Measurements from ENCODE around the gene OR2C3.
A peak's percentile ranks its signal among the peaks of the same experiment; 100 is the strongest.
"Not testable (repeated sequence)": the region's sequence is repeated elsewhere in the genome, so short reads cannot be mapped to it uniquely, and the experiment has no call there.

Gene OR2C3

DNA sequence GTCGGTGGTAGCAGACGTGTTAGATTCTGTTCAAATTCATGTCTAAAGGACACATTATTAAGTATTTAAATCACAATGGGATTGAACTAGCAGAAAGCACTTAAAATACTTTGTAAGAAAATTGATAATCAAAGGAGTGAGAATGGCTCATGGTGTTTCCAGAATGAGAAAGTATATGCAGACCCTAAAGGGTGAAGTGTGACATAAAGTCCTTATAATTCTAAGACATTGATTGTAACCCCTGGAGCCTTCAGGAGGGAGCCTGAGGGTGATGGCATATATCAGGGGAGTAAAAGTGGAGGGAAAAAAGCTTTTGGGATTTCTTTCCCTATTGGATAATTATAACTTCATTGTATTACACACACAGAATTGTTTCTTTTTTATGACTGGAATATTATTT, at the start of gene OR2C3:
OR2C3 (minus strand) TSS at position 101 of the 400 bp plus-strand sequence. CDS start 3,929 bp downstream, outside the sequence.
- no peak for DNase-seq

- no peak for DNase-seq
Measured at GRCh38 chr1:247578946-247579460, 42.8 kb upstream of the OR2C3 start.

GRCh38 chr1:247576514-247576913, 40.3 kb upstream of the OR2C3 start:
- DNase-seq: no peak

GRCh38 chr1:247574664-247575063, 38.4 kb upstream of the OR2C3 start:
- no peak for DNase-seq

DNA sequence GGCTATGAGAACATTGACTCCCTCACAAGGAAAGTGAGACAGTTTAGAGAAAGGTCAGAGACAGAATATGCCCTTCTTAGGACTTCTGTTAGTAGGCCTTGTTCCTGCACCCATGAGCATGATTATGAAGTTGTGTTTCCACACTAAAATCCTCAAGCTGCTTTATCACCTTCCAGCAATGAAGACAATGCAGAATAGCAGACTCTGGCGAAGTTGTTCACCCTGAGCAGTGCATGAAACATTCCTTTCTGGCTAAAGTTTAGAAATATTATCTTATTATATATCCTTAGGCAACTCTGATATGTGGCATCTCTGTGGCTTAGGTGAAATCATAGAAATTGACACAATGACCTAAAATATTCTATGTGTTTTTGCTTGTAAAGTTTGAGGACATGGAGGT, 38.0 kb upstream of the OR2C3 start:
- DNase-seq: no peak

GRCh38 chr1:247562198-247562597, 26.0 kb upstream of the OR2C3 start:
- DNase-seq: no peak

DNA sequence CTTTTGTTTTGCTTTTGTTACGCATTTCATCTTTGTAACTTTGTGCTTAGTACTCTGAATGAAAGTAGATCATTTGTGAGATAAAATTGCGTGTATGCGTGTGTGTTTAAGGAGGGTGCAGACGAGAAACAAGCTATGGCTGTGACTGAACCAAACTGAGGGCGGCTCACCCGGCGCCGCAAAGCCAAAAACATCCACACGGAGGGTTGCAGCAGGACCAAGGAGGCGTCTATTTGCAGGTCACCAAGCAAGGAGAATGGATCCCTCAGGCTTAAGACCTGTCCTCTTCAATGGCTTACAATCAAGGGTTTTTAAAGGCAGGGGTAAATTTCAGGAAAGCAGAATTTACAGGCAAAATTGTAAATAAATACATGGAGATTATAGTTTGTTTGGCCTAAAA, 25.5 kb upstream of the OR2C3 start:
- no peak for DNase-seq

DNA sequence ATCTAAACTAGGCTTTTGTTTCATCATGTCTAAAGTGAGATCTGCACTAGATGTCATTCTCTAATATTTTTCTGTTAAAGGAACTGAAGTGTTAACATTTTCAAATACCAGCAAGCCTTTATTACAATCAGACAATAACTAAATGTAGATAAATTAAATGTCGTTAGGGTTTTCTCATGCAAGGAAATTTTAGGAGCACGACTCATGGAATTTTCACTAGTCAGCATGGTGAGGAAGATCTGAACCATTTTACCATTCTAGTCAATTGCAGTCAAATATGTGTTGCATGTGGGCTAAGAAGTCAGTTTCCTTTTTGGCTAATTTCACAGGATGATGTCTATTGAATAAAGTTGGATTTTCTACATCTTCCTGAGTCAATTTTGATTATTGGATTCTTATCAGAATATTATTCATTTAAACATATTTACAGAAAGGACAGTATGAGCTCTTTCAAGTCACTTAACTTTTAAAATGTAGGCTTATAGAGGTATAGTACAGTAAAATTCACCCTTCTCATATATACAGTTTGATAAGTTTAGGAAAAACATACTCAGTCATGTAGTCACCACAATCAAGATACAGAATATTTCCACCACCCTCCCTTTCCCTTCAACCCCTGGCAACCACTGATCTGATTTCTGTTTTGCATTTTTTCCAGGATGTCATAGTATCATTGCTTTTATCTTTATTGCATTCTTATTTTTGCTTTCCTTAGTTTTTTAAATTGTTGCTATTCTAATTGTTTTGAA, 21.9 kb upstream of the OR2C3 start:
- peak; percentile 60 for DNase-seq

DNA sequence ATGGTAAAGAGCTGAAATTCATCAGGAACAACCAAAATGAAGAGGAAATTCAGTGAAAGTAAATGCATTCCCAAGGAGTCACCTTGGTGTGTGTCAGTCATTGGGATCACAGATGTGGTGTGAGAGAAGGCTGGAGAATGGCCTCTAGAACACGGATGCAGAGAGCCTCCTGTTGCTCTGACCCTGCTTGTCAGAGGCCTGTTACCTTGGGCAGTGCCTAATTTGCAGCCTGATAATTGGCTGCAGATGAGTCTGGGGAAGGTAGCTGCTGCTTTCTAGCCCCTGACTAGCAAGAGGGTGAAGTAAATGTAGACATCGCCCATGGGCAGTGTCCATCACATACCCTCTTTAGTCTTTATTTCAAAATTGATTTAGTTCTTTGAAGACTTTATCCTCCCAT, 16.0 kb upstream of the OR2C3 start:
- DNase-seq: no peak

GRCh38 chr1:247551721-247552120, 15.5 kb upstream of the OR2C3 start:
- DNase-seq: peak; percentile 68

GRCh38 chr1:247548769-247549182, 12.5 kb upstream of the OR2C3 start, which contains the start of gene GCSAML:
TSS of gene GCSAML (plus strand) at chr1:247549134. CDS start at chr1:247549192, 58 bp downstream.
- no peak for DNase-seq

- no peak for DNase-seq
Measured at GRCh38 chr1:247548092-247548491, 11.9 kb upstream of the OR2C3 start.

DNA sequence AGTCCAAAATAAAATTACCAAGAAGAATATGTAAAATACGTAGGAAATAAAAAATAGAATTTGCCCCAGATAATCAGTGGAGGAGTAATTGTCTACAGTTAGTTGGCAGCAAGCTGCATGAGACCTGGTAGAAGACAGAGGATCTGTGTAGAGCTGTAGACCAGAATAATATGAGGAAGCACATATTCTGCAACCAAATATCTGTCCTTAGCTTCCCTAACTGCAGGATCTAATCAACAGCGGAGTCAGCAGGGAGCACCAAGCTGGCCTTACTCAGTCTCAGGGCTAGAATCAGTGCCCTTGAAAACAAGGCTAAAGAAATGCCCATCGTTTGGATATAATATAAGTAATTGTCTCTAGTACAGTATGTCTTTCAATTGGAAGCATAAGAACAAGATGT, 6.6 kb upstream of the OR2C3 start:
- DNase-seq: no peak

DNA sequence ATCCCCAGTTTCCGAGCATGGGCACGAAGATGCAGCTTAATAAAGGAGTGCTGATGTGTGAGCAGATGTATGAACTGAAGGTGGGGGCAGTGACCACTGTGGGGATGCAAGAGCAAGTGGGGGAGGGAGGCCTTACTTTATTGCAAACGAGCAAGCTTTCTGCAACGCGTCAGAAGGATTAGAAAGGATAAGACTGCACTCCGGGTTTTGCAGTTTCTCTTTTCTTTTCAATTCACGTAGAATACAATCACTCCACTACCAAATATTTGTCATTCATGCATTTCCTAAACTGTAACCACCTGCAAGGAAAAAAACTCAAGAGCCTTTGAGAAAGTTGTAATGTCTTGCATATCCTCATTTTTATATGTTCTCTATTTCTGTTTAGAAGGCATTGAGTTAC, 4.3 kb upstream of the OR2C3 start:
- no peak for DNase-seq

- no peak for DNase-seq
Measured at GRCh38 chr1:247539215-247539614, 3.0 kb upstream of the OR2C3 start.

DNA sequence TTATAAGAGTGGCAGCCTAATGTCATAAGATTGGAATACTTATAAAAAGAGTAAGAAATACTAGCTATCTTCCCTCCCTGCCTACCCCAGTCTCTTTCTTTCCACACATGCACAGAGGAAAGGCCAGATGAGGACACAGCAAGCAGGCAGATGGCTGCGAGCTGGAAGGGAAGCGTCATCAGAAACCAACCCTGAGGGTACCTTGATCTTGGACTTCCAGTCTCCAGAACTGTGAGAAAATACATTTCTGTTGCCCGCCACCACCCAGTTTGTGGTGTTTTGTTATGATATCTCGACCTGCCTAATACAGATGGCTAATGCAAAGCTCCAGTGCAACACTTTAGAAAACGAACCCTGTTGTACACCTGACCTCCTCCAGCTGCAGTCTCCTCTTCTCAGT, 2.3 kb upstream of the OR2C3 start:
- DNase-seq: no peak

DNA sequence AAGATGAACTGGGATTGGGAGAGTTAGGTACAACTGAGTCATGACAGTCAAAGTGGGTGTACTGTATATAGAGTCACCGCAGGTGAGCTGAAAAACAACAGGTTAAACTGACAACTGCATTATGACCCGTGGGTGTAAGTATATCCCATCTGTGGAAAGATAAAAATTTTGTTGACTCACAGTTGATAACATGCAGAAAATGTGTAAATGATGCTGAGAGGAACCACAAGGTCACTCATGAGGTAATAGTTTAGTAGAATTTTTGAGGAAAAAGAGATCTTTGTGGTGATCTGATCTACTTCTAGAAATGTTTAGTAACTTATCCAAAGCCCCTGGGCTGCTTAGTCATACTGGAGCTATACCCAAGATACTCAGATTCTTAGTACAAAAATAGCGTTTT, 838 bp downstream of the OR2C3 start:
- DNase-seq: peak; percentile 5

DNA sequence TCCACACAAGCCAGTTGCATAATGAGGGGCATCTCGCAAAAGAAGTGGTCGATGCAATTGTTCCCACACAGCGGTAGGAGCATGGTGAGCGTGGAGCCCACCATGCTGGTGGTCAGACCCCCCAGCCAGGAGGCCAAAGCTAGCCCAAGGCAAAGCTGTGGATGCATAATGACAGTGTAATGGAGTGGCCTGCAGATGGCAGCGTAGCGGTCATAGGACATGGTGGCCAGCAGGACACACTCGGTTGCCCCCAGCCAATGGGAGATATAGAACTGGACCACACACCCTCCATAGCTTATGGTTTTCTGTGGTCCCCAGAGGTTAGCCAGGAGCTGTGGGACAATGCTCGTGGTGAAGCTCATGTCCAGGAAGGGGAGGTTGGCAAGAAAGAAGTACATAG, 4.3 kb downstream of the OR2C3 start:
- DNase-seq: no peak

GRCh38 chr1:247530785-247531184, 5.5 kb downstream of the OR2C3 start:
- DNase-seq: no peak

- no peak for DNase-seq
Measured at GRCh38 chr1:247529771-247530355, 6.4 kb downstream of the OR2C3 start.

DNA sequence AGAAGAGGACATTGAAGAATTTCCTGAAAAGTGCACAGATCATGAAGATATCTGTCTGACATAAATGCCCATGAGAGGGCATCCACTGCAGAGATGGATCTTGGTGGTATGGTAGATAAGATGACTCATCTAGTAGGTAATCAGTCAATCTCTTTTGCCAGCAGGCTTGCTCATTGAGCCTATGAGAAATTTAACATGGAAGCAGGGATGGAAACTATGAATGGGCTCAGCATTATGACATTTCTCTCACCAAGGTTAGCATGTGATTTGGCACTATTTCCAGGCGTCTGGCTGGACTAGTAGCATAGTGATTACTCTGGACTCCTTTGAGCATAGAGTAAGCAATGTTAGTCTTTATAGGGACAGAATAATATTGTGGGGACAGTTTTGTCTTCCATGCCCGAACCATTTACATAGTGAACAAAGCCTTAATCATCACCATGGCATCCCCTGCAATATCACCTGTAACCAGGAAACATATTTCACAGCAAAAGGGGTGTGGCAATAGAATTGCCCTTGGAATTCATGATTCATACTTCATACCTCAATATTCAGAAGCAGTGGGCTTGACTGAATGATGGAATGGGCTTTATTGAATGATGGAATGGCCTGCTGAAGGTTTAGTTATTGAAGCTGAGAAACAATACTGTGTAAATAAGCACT, 7.3 kb downstream of the OR2C3 start:
- no peak for DNase-seq

DNA sequence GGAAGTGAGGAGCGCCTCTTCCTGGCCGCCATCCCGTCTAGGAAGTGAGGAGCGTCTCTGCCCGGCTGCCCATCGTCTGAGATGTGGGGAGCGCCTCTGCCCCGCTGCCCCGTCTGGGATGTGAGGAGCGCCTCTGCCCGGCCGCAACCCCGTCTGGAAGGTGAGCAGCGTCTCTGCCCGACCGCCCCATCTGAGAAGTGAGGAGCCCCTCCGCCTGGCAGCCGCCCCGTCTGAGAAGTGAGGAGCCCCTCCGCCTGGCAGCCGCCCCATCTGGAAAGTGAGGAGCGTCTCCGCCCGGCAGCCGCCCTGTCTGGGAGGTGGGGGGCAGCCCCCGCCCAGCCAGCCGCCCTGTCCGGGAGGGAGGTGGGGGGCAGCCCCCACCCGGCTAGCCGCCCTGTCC, 14.4 kb downstream of the OR2C3 start:
- not testable (repeated sequence) for DNase-seq

- no peak for DNase-seq
Measured at GRCh38 chr1:247518613-247518891, 17.7 kb downstream of the OR2C3 start.

Data from fibroblast of skin of right biceps (primary cell).